KMS-11 (cell line): Measurements from ENCODE around the gene ATP9B.

Experiments
- H2AFZ ChIP-seq: fragments of 200-600 bp; sonication (generic); 2 replicates; pipeline ENCODE4 v1.6.1; 2016; ENCODE audit warnings: antibody characterized with exemption, mixed run types, low read depth
- H3K27ac ChIP-seq: fragments of 200-600 bp; sonication (generic); 2 replicates; pipeline ENCODE4 v1.6.1; 2016; ENCODE audit warnings: mild to moderate bottlenecking, mixed run types
- H3K27me3 ChIP-seq: fragments of 200-600 bp; sonication (generic); 2 replicates; pipeline ENCODE4 v1.6.1; 2017; ENCODE audit warnings: mild to moderate bottlenecking, low read depth, mixed run types, moderate library complexity; ENCODE audit not compliant: insufficient read depth
- H3K36me3 ChIP-seq: fragments of 200-600 bp; sonication (generic); 2 replicates; pipeline ENCODE4 v1.6.1; 2017; ENCODE audit warnings: mild to moderate bottlenecking, mixed run types; ENCODE audit not compliant: insufficient read depth
- H3K4me1 ChIP-seq: fragments of 200-600 bp; sonication (generic); 2 replicates; pipeline ENCODE4 v1.6.1; 2016; ENCODE audit warnings: mild to moderate bottlenecking, low read depth, mixed run types; ENCODE audit not compliant: poor library complexity, severe bottlenecking
- H3K4me2 ChIP-seq: fragments of 200-600 bp; sonication (generic); 2 replicates; pipeline ENCODE4 v1.7.0; 2016; ENCODE audit warnings: mild to moderate bottlenecking, mixed run types
- H3K4me3 ChIP-seq: fragments of 200-600 bp; sonication (generic); IDR thresholded peaks from 2 replicates; pipeline ENCODE4 v1.6.1; 2017; ENCODE audit warnings: low read depth, low read length, mixed read lengths; ENCODE audit not compliant: insufficient read depth
- H3K79me2 ChIP-seq: fragments of 200-600 bp; sonication (generic); 2 replicates; pipeline ENCODE4 v1.6.1; 2016; ENCODE audit warnings: low read depth, mixed run types; ENCODE audit not compliant: insufficient read depth
- H3K9ac ChIP-seq: fragments of 200-600 bp; sonication (generic); 2 replicates; pipeline ENCODE4 v1.6.1; 2016; ENCODE audit warnings: mild to moderate bottlenecking, mixed run types
- H4K20me1 ChIP-seq: fragments of 200-600 bp; sonication (generic); 2 replicates; pipeline ENCODE4 v1.6.1; 2016; ENCODE audit warnings: mild to moderate bottlenecking, mixed run types; ENCODE audit not compliant: insufficient read depth
- TF ChIP-seq, protein P1 (sequence below): fragments of 200-600 bp; sonication (generic); conservative IDR thresholded peaks from 2 replicates; pipeline ENCODE4 v1.6.1; 2017; ENCODE audit warnings: low read depth, mild to moderate bottlenecking, antibody characterized with exemption, low read length, moderate library complexity, mixed read lengths

ATP9B gene

DNA sequence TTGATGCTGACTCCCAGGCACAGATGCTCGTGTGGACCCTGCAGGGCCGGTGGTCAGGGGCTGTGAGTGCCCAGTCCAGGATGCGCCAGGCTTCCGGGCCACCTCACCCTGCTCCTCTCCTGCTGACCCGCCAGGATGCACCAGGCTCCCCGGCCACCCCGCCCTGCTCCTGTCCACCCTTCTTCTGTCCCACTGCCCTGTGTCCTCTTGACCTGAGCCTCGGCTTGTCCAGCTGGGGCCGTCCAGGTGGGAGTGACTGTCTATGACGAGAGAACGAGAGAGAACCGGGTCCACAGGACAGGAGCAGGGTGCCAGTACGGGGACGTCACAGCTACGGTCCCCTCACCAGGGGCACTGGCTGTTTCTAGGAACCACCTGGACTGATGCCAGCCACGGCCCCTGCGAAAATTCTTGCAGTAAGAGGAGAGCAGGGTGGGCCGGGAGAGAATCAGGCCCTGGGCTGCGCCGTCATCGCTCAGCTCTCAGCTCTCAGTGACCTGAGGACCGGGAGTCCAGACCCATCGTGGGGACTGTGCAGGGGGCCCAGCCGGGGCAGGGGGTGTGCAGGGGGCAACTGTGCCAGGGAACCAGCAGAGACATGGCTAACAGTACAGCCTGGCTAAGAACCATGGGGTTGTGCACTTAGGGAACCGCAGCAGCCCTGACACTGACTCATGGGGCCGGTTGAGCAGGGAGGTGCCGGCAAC is 313.6 kb downstream of the ATP9B start:
- no peak overlapping the region for H2AFZ ChIP-seq
- no peak overlapping the region for H3K9ac ChIP-seq
- no peak overlapping the region for H3K27ac ChIP-seq
- H3K36me3 ChIP-seq: no peaks in the 10 kb centered on the region
- H3K4me1 ChIP-seq: no peaks in the 10 kb centered on the region
- H3K79me2 ChIP-seq: no peaks in the 10 kb centered on the region
- H3K27me3 ChIP-seq: no peaks in the 10 kb centered on the region
- H4K20me1 ChIP-seq: no peaks in the 10 kb centered on the region
- H3K4me2 ChIP-seq: no peak overlapping the region
- TF ChIP-seq, protein P1, sequence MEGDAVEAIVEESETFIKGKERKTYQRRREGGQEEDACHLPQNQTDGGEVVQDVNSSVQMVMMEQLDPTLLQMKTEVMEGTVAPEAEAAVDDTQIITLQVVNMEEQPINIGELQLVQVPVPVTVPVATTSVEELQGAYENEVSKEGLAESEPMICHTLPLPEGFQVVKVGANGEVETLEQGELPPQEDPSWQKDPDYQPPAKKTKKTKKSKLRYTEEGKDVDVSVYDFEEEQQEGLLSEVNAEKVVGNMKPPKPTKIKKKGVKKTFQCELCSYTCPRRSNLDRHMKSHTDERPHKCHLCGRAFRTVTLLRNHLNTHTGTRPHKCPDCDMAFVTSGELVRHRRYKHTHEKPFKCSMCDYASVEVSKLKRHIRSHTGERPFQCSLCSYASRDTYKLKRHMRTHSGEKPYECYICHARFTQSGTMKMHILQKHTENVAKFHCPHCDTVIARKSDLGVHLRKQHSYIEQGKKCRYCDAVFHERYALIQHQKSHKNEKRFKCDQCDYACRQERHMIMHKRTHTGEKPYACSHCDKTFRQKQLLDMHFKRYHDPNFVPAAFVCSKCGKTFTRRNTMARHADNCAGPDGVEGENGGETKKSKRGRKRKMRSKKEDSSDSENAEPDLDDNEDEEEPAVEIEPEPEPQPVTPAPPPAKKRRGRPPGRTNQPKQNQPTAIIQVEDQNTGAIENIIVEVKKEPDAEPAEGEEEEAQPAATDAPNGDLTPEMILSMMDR: no peak
- no peak overlapping the region for H3K4me3 ChIP-seq

DNA sequence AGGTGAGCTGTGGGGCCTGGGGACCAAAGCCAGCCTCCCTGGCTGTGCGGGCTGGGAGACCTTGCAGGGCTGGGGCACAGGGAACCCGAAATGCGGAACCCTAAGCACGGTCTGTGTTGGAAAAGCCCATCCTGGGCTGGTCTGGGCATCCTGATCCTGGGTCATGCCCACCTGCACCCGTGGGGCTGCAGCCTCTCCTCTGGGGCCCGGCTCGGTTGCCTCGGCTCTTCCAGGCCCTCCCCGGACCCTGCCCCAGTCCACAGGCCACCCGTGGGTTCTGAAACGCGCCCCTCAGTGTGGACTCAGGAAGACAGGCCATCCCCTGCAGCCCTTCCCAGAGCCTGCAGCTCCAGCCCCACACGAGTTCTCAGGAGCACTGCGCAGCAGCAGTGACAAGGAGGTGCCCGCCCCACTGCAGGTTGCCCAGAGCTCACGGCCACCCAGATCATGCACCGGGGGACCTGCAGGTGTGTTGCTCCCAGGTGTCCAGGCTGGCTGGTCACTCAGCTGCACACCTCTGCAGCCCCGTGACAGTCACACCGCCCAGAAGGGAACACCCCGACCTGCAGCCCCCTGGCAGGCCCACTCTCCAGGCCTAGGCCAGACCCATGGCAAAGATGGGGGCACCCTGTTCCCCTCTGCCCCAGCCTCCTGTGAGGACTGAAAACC is 314.3 kb downstream of the ATP9B start:
- Histone ChIP-seq H3K27me3 (no peaks in the 10 kb centered on the region), H3K9ac (no peak overlapping the region)

DNA sequence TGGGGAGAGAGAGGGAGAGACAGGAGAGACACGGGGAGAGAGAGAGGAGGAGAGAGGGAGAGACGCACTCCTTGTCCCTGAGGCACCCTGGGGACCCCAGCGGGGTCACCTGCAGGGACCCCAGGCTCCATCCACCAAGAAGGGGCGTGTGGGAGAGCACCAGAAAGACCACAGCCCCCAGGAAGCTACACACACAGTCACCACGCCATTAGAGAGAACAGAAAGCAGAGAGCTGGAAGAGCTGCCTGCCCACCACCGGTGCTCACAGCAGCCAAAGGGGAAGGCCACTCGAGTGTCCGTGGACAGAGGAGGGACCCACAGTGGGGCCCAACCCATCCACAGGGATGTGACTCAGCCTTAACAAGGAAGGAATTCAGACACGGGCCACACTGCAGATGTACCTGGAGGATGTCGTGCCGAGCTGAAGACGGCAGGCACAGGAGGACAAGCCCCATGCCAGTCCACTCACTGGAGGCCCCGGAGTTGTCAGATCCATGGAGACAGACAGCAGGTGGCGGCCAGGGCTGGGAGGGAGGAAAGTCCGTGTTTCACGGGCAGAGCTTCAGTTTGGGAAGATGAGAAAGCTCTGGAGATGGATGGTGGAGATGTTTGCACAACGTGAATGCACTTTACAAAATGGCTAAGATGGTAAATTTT is 315.1 kb downstream of the ATP9B start:
- H3K4me2 ChIP-seq: no peak overlapping the region
- H3K4me1 ChIP-seq: no peaks in the 10 kb centered on the region
- H3K36me3 ChIP-seq: no peaks in the 10 kb centered on the region
- no peak overlapping the region for H3K27ac ChIP-seq
- H4K20me1 ChIP-seq: no peaks in the 10 kb centered on the region
- H3K27me3 ChIP-seq: no peaks in the 10 kb centered on the region; the same call in 1 of the 2 replicates
- H3K4me3 ChIP-seq: no peak overlapping the region
- no peaks in the 10 kb centered on the region for H3K79me2 ChIP-seq
- TF ChIP-seq, protein P1: no peak
- H2AFZ ChIP-seq: no peak overlapping the region
- no peak overlapping the region for H3K9ac ChIP-seq

More for the DNA sequence above, 314.3 kb downstream of the ATP9B start:
- Histone ChIP-seq H4K20me1 (no peaks in the 10 kb centered on the region), H3K27ac (no peak overlapping the region), H3K4me1 (no peaks in the 10 kb centered on the region), H3K4me2 (no peak overlapping the region), H3K36me3 (no peaks in the 10 kb centered on the region), H3K79me2 (no peaks in the 10 kb centered on the region), H2AFZ (no peak overlapping the region), H3K4me3 (no peak overlapping the region)
- TF ChIP-seq, protein P1: no peak

DNA sequence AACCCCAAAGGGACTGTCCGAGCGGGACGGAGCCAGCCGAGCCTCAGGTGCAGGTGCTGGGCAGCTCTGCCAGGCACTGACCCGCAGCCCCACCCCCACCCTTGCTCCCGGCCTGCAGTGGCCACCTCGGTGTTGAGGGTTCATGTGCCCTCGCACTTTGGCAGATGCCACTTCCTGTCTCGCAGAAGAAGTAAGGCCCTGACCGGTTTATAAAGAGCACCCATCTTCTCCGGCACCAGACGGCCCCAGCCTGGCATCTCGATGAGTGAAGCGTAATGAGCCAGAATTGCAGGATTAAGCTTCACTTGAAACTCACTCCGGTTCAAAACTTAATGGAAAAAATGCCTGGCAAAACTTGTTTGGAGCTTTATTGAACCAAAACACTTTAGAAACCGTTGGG is 315.6 kb downstream of the ATP9B start:
- Histone ChIP-seq H3K27ac (no peak overlapping the region), H4K20me1 (no peaks in the 10 kb centered on the region), H3K4me1 (no peaks in the 10 kb centered on the region), H3K9ac (no peak overlapping the region), H2AFZ (no peak overlapping the region), H3K36me3 (no peaks in the 10 kb centered on the region), H3K4me2 (no peak overlapping the region), H3K27me3 (no peaks in the 10 kb centered on the region; the same call in 1 of the 2 replicates), H3K4me3 (no peak overlapping the region), H3K79me2 (no peaks in the 10 kb centered on the region)
- TF ChIP-seq, protein P1: no peak
